ENCODE data around the gene FREM1. TPM values are rescaled to one million over a fixed set of nuclear protein-coding genes. Genes with fewer than 3 reads are reported as not detected.

The FREM1 gene
- total and polyA plus RNA-seq, 10 of the 15 experiments (the other 5 are each of a cell fraction or from before 2014, with no cell fraction given): 0.01 to 0.16 (median 0.08) TPM; not detected in 7

GRCh38 chr9:14811844-14812243 lies 98.4 kb downstream of the FREM1 start:
- no peaks in the 10 kb centered on the region for H3K4me1 ChIP-seq (ENCODE audit: control insufficient read depth, insufficient read depth, low read length)
- in situ Hi-C loops (cut with MboI): no loop called here
- no peak for DNase-seq (ENCODE audit: low read depth, low spot score)
- SMC1A ChIA-PET (ENCODE audit: uncharacterized antibody, unreplicated experiment): no interaction called here
- no peaks in the 10 kb centered on the region for H4K20me1 ChIP-seq (ENCODE audit: control insufficient read depth, insufficient read depth)
- no peaks in the 10 kb centered on the region for H3K36me3 ChIP-seq (ENCODE audit: control insufficient read depth in 2 of 2, insufficient read depth in 2 of 2, low read length in 1 of 2)
- no peaks in the 10 kb centered on the region; a peak in 1 of 4 replicates for H3K27me3 ChIP-seq (replicated peaks in 1 of 2; ENCODE audit: control insufficient read depth in 2 of 2, insufficient read depth in 2 of 2, low read length in 1 of 2)
- no peak overlapping the region for H2AFZ ChIP-seq (ENCODE audit: control insufficient read depth, low read depth, low read length)
- no peak for ATAC-seq
- CTCF ChIA-PET: no interaction called here
- H3K9ac ChIP-seq (ENCODE audit: control insufficient read depth, insufficient read depth, low read length): no peak overlapping the region
- RAD21 ChIA-PET (ENCODE audit: unreplicated experiment): no interaction called here
- no peaks in the 10 kb centered on the region for H3K79me2 ChIP-seq (ENCODE audit: control insufficient read depth, insufficient read depth, low read length)
- BruUV-seq (replicated peaks): no TSS peak
- intact Hi-C loops (cut with micrococcal nuclease; ENCODE audit: unreplicated experiment): no loop called here
- H3K4me2 ChIP-seq (ENCODE audit: control insufficient read depth, insufficient read depth): no peak overlapping the region
- POLR2A ChIA-PET: no interaction called here
- no peak overlapping the region for H3K27ac ChIP-seq (ENCODE audit: control insufficient read depth, insufficient read depth)
- FAIRE-seq: no peak
- H3K4me3 ChIP-seq: no peak overlapping the region
- H3K9me3 ChIP-seq (replicated peaks; ENCODE audit: control insufficient read depth, insufficient read depth, low read length): no peaks in the 10 kb centered on the region
- no peak for TF ChIP-seq NR2C2 (IDR thresholded peaks at IDR 0.05; ENCODE audit: borderline replicate concordance, control insufficient read depth, insufficient read length, low read depth)
- no peak for TF ChIP-seq SMAD1 (IDR thresholded peaks at IDR 0.05; ENCODE audit: low read depth, partially characterized antibody)
- no peak for TF ChIP-seq ATF3 (IDR thresholded peaks at IDR 0.05; ENCODE audit: borderline replicate concordance, extremely low read depth, low read depth, low read length)
- TF ChIP-seq ZBTB40 (IDR thresholded peaks at IDR 0.05; ENCODE audit: borderline replicate concordance): no peak
- no peak for TF ChIP-seq RCOR1 (conservative IDR thresholded peaks at IDR 0.05; ENCODE audit: low read depth, low read length)
- TF ChIP-seq YBX1 (IDR thresholded peaks at IDR 0.05): no peak
- TF ChIP-seq ZNF687 (IDR thresholded peaks at IDR 0.05): no peak
- no peak for TF ChIP-seq CHD2 (IDR thresholded peaks at IDR 0.05; ENCODE audit: borderline replicate concordance, low read depth, low read length)
- no peak for TF ChIP-seq SP1 (IDR thresholded peaks at IDR 0.05; ENCODE audit: low read depth, low read length)
- TF ChIP-seq KLF5 (IDR thresholded peaks at IDR 0.05; ENCODE audit: partially characterized antibody): no peak
- no peak for TF ChIP-seq ATF7 (IDR thresholded peaks at IDR 0.05; ENCODE audit: low read depth)
- no peak for TF ChIP-seq PKNOX1 (IDR thresholded peaks at IDR 0.05)
- no peak for TF ChIP-seq GATAD2B (conservative IDR thresholded peaks at IDR 0.05; ENCODE audit: low read depth)
- TF ChIP-seq TBL1XR1 (IDR thresholded peaks at IDR 0.05; ENCODE audit: low read depth, low read length): no peak
- TF ChIP-seq RAD21 (IDR thresholded peaks at IDR 0.05; ENCODE audit: insufficient read depth, low read depth, low read length): no peak
- no peak for TF ChIP-seq ZNF24 (IDR thresholded peaks at IDR 0.05)
